Retinal pigment epithelial cell (primary cell): ENCODE results near the gene GPRC5B.

ENCODE experiments used
- DNase-seq: peaks from one replicate; pipeline ENCODE4 v3.0.0-alpha.2; 2010; ENCODE audit warnings: low read depth
- H3K4me3 ChIP-seq: 2 replicates; pipeline ENCODE4 v1.5.1; 2011; ENCODE audit warnings: mild to moderate bottlenecking, low read length, control low read depth, moderate library complexity
- TF ChIP-seq, protein P1 (sequence below): conservative IDR thresholded peaks from 2 replicates; pipeline ENCODE4 v1.5.1; 2011; ENCODE audit warnings: low read depth, low read length, control low read depth, inconsistent platforms

Gene GPRC5B

DNA sequence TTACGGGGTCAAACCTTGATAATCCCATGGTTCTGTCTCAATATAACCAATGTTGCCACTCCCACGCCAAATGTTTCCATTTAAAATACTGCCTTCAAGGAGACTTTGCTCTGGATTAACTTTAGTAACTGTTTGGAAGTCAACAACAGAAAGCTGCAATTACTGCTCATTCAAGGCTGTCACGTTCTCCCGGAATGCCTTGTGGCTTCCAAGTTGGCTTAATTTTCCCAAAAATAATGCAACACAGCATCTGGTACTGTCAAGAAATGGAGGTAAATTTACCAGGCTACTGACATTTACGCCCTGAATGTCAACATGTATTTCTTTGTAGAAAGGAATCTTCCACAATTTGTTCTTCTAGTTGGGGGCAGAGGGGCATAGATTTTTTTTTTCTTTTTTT, 38.2 kb downstream of the GPRC5B start:
- no peak overlapping the region for H3K4me3 ChIP-seq
- no peak for DNase-seq
- TF ChIP-seq, protein P1, sequence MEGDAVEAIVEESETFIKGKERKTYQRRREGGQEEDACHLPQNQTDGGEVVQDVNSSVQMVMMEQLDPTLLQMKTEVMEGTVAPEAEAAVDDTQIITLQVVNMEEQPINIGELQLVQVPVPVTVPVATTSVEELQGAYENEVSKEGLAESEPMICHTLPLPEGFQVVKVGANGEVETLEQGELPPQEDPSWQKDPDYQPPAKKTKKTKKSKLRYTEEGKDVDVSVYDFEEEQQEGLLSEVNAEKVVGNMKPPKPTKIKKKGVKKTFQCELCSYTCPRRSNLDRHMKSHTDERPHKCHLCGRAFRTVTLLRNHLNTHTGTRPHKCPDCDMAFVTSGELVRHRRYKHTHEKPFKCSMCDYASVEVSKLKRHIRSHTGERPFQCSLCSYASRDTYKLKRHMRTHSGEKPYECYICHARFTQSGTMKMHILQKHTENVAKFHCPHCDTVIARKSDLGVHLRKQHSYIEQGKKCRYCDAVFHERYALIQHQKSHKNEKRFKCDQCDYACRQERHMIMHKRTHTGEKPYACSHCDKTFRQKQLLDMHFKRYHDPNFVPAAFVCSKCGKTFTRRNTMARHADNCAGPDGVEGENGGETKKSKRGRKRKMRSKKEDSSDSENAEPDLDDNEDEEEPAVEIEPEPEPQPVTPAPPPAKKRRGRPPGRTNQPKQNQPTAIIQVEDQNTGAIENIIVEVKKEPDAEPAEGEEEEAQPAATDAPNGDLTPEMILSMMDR: no peak

DNA sequence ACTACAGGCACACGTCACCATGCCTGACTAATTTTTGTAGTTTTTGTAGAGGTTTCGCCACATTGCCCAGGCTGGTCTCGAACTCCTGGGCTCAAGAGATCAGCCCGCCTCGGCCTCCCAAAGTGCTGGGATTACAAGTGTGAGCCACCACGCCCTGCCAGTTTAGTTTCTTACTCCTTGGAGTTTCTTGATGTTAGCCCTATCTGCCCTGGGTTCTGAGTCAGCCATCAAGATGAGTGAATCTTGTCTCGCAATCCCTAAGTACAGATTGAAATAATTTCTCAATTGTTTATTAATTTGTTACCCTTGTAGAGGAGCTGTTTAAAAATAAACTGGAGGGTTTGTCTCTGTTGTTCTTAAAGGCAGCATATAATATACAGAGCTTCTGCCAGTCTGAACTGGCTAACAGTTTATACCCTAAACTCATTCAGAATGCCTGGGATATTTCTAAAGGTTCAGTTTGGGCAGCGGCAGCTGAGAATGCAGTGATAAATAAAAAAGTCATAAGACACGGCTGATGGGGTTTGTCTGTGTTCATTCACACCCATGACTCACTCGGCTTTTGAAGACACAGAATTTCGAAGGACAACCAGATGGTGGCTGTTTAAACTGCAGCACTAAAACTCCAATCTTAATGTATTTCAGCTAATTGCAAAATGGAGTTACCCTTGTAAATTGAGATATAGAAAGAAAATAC, 39.6 kb downstream of the GPRC5B start:
- DNase-seq: peak; percentile 52

DNA sequence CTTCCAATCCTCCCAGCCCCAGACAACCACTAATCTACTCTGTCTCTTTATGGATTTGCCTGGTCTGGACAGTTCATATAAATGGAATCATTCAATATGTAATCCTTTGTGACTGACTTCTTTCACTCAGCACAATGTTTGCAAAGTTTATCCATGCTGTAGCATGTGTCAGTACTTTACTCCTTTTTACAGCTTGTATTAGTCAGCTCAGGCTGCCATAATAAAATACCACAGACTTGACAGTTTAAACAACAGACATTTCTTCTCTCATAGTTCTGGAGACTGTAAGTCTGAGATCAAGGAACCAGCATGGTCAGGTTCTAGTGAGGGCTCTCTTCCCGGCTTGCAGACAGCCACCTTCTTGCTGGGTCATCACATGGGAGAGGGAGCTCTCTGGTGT, 41.3 kb downstream of the GPRC5B start:
- no peak overlapping the region for H3K4me3 ChIP-seq
- DNase-seq: no peak
- TF ChIP-seq, protein P1: no peak

More for the DNA sequence above, 39.6 kb downstream of the GPRC5B start:
- TF ChIP-seq, protein P1: no peak
- H3K4me3 ChIP-seq: no peak overlapping the region

DNA sequence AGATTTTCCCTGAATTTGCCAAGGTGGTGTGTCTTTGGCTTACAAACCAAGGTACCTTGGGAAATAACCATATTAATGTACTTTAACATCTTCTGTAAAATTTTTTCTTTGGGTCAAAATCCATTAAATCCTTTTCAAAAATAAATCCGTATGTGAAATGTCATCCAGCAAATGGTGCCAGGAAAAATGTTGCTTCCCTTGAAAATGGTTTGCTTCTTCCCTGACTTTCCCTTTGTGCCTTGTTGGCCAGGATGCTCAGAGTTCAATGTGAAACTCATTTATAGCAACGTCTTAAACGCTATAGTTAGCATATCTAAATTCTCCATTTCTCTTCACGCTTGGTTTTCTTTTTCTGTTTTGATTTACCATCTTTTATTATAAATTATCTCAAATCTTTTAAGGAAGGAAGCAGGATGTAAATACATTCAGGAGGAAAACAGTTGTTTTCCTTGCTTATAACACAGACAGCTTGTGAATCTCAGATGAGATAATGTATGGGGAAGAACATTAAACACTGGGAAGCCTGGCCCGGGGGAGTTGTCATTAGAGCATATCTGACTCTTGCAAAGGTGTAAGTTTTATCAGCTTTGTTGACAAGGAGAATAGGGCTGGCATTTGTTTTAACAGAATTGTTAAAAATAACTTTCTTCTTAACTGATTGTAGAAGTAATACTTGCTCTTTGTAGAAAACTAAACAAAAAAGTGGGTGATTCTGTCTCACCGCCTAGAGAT, 42.1 kb downstream of the GPRC5B start:
- H3K4me3 ChIP-seq: no peak overlapping the region
- DNase-seq: no peak
- TF ChIP-seq, protein P1: no peak

DNA sequence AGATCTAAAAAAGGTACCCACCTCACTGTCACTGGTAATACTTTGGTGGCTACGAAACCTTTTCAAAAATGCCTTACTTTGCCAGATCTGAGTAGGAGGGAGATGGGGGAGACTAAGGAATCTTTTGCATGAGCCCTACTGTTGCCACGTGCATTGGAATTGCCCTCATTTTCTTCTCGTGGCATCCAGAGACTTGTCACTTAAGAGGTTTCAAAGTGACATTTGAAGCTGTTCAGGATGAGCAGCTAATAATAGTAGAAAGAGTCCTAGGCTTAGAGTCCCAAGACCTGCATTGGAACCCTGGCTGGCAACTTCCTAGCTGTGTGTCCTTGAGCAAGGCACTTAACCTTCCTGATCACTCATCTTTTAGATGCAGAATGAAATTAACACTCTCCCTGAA, 43.5 kb downstream of the GPRC5B start:
- no peak overlapping the region for H3K4me3 ChIP-seq
- no peak for DNase-seq
- TF ChIP-seq, protein P1: no peak

DNA sequence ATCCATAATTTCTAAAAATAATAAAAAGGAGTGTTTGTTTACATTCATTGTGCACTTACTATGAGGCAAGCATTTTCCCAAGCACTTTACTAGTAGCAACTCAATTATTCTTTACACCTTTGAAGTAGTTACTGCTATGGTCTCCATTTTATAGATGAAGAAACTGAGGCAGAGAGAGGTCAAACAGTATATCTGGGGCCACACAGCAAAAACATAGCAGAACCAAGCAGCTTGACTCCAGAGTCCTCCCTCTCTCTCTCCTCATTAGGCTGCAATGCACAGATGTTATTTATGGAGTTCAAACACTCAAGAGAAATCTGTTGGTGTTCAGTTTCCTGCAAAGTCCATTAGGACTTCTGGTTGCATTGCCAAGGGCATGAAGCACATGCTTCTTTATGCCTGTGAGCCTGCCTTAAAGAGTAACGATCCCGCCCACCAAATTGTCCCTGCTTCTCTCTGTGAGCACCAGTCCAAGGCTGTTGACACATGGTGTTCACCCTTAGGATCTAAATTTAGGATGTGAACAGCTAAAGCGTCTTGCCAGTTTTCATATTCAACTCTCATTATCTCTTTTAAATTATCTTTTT, 44.0 kb downstream of the GPRC5B start:
- TF ChIP-seq, protein P1: no peak
- no peak for DNase-seq

More for the DNA sequence above, 44.0 kb downstream of the GPRC5B start:
- H3K4me3 ChIP-seq: no peak overlapping the region
